ENCODE results near the gene APBB2.

APBB2 gene

GRCh38 chr4:41143311-41144039 is 70.9 kb downstream of the APBB2 start:
- Histone ChIP-seq H3K27ac (ENCODE audit: insufficient read depth, low read length, poor library complexity, severe bottlenecking) (no peak overlapping the region), H3K4me1 (ENCODE audit: control insufficient read depth, insufficient read depth, low read length, poor library complexity, severe bottlenecking) (no peaks in the 10 kb centered on the region), H3K9me3 (ENCODE audit: control insufficient read depth, low read length) (no peaks in the 10 kb centered on the region), H3K27me3 (replicated peaks; ENCODE audit: control insufficient read depth, insufficient read depth, low read length, poor library complexity, severe bottlenecking) (no peaks in the 10 kb centered on the region), H3K4me3 (ENCODE audit: insufficient read depth, low read depth, low read length, poor library complexity, severe bottlenecking) (no peak overlapping the region), H3K36me3 (ENCODE audit: control insufficient read depth, insufficient read depth, low read length) (no peaks in the 10 kb centered on the region)
- DNase-seq, result no peak

DNA sequence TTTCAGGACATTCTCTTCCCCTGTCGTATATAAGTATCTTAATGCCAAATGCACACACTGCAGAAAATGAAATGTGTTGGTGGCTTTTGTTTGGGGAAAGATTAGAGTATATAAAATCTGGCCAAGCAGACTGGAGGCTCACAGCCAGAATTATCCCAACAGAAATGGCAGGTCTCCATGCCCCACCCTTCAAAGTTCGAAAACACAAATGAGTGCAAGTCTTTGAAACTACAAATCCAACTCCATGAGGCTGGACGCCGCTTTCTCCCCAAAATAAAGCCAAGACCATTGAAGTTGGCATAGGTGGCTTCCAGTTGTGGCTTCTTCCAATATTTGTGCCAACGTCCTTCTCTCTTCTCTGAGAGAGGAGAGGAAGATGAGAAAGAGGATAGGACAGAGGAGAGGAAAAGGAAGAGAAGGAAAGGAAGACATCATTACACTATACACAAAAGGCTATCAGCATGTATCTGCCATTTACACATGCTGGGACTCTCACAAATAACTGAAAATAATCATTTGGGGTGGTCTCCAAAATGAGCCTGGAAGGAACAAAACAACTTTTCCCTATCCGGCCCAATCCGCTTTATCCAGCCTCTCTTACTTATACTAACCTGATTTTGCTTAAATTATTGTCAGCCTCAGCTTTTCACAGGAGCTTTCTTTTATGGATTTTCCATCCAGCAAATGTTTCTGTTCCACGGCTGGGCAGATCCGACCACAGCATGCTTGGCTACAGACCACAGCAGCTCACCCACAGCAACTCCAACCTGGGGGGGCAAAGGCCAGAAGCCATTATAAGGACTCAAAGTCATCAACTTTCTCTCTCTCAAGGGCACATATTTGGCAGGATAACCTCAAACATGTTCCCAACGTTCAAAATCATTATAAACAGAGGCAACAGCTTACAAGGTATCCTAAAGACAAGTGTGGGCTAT is 71.7 kb downstream of the APBB2 start:
- DNase-seq, result no peak
- no peaks in the 10 kb centered on the region for H3K27me3 ChIP-seq (replicated peaks; ENCODE audit: control insufficient read depth, insufficient read depth, low read length, poor library complexity, severe bottlenecking)
- H3K9me3 ChIP-seq (ENCODE audit: control insufficient read depth, low read length), result no peaks in the 10 kb centered on the region
- H3K36me3 ChIP-seq (ENCODE audit: control insufficient read depth, insufficient read depth, low read length), result no peaks in the 10 kb centered on the region
- no peaks in the 10 kb centered on the region for H3K4me1 ChIP-seq (ENCODE audit: control insufficient read depth, insufficient read depth, low read length, poor library complexity, severe bottlenecking)
- H3K4me3 ChIP-seq (ENCODE audit: insufficient read depth, low read depth, low read length, poor library complexity, severe bottlenecking), result no peak overlapping the region
- H3K27ac ChIP-seq (ENCODE audit: insufficient read depth, low read length, poor library complexity, severe bottlenecking), result no peak overlapping the region

GRCh38 chr4:41141900-41142299 is 72.4 kb downstream of the APBB2 start:
- H3K27me3 ChIP-seq (replicated peaks; ENCODE audit: control insufficient read depth, insufficient read depth, low read length, poor library complexity, severe bottlenecking), result no peaks in the 10 kb centered on the region
- no peaks in the 10 kb centered on the region for H3K9me3 ChIP-seq (ENCODE audit: control insufficient read depth, low read length)
- no peaks in the 10 kb centered on the region for H3K36me3 ChIP-seq (ENCODE audit: control insufficient read depth, insufficient read depth, low read length)
- H3K4me1 ChIP-seq (ENCODE audit: control insufficient read depth, insufficient read depth, low read length, poor library complexity, severe bottlenecking), result no peaks in the 10 kb centered on the region
- no peak for DNase-seq
- H3K4me3 ChIP-seq (ENCODE audit: insufficient read depth, low read depth, low read length, poor library complexity, severe bottlenecking), result no peak overlapping the region
- H3K27ac ChIP-seq (ENCODE audit: insufficient read depth, low read length, poor library complexity, severe bottlenecking), result no peak overlapping the region

DNA sequence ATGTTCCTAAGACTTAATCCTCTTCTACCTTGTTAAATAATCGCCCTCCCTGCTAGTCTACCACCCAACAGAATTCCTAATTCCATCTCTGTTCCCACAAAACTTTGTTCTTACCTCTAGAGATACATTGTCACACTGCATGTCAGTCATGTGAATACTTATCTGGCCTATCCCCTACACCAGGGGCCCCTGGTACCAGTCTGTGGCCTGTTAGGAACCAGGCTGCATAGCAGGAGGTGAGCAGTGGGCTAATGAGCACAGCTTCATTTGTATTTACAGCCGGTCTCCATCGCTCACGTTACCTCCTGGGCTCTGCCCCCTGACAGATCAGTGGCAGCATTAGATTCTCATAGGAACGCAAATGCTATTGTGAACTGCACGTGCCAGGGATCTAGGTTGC is 73.9 kb downstream of the APBB2 start:
- Histone ChIP-seq H3K4me3 (ENCODE audit: insufficient read depth, low read depth, low read length, poor library complexity, severe bottlenecking) (no peak overlapping the region), H3K27me3 (replicated peaks; ENCODE audit: control insufficient read depth, insufficient read depth, low read length, poor library complexity, severe bottlenecking) (no peaks in the 10 kb centered on the region), H3K4me1 (ENCODE audit: control insufficient read depth, insufficient read depth, low read length, poor library complexity, severe bottlenecking) (no peaks in the 10 kb centered on the region), H3K9me3 (ENCODE audit: control insufficient read depth, low read length) (no peaks in the 10 kb centered on the region), H3K27ac (ENCODE audit: insufficient read depth, low read length, poor library complexity, severe bottlenecking) (no peak overlapping the region), H3K36me3 (ENCODE audit: control insufficient read depth, insufficient read depth, low read length) (no peaks in the 10 kb centered on the region)
- DNase-seq, result no peak

DNA sequence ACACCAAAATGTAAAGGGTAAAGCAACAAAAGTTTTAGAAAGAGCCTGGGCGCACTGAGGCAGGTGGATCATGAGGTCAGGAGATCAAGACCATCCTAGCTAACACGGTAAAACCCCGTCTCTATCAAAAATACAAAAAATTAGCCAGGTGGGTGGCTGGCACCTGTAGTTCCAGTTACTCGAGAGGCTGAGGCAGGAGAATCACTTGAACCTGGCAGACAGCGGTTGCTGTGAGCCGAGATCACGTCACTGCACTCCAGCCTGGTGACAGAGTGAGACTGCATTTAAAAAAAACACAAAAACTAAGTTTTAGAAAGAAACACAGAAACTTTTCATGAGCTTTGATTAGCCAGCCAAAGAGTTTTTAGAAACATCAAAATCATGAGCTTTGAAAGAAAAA is 76.5 kb downstream of the APBB2 start:
- Histone ChIP-seq H3K36me3 (ENCODE audit: control insufficient read depth, insufficient read depth, low read length) (no peaks in the 10 kb centered on the region), H3K27ac (ENCODE audit: insufficient read depth, low read length, poor library complexity, severe bottlenecking) (no peak overlapping the region), H3K4me1 (ENCODE audit: control insufficient read depth, insufficient read depth, low read length, poor library complexity, severe bottlenecking) (no peaks in the 10 kb centered on the region), H3K27me3 (replicated peaks; ENCODE audit: control insufficient read depth, insufficient read depth, low read length, poor library complexity, severe bottlenecking) (no peaks in the 10 kb centered on the region), H3K4me3 (ENCODE audit: insufficient read depth, low read depth, low read length, poor library complexity, severe bottlenecking) (no peak overlapping the region), H3K9me3 (ENCODE audit: control insufficient read depth, low read length) (no peaks in the 10 kb centered on the region)
- no peak for DNase-seq

- H3K27ac ChIP-seq (ENCODE audit: insufficient read depth, low read length, poor library complexity, severe bottlenecking), result no peak overlapping the region
- H3K36me3 ChIP-seq (ENCODE audit: control insufficient read depth, insufficient read depth, low read length), result no peaks in the 10 kb centered on the region
- no peaks in the 10 kb centered on the region for H3K4me1 ChIP-seq (ENCODE audit: control insufficient read depth, insufficient read depth, low read length, poor library complexity, severe bottlenecking)
- H3K4me3 ChIP-seq (ENCODE audit: insufficient read depth, low read depth, low read length, poor library complexity, severe bottlenecking), result no peak overlapping the region
- DNase-seq, result no peak
- no peaks in the 10 kb centered on the region for H3K27me3 ChIP-seq (replicated peaks; ENCODE audit: control insufficient read depth, insufficient read depth, low read length, poor library complexity, severe bottlenecking)
- H3K9me3 ChIP-seq (ENCODE audit: control insufficient read depth, low read length), result no peaks in the 10 kb centered on the region
Measured at GRCh38 chr4:41136456-41136855, 77.9 kb downstream of the APBB2 start.

DNA sequence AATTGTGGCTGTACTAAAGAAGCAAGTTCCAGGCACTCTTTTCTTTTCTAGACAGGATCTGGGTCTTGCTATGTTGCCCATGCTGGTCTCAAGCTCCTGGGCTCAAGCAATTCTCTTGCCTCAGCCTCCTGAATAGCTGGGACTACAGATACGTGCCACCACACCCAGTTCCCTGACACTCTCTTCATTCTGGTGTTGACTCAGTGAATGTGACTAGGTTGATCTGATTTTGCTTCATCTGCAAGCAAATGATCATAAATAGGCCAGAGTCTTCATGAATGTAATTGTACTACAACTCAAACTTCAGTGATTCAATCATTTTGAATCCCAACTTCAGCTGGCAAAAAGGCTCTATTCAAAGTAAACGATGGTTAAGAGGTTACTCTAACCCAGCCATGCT is 78.5 kb downstream of the APBB2 start:
- H3K4me1 ChIP-seq (ENCODE audit: control insufficient read depth, insufficient read depth, low read length, poor library complexity, severe bottlenecking), result no peaks in the 10 kb centered on the region
- no peaks in the 10 kb centered on the region for H3K27me3 ChIP-seq (replicated peaks; ENCODE audit: control insufficient read depth, insufficient read depth, low read length, poor library complexity, severe bottlenecking)
- no peaks in the 10 kb centered on the region for H3K9me3 ChIP-seq (ENCODE audit: control insufficient read depth, low read length)

DNA sequence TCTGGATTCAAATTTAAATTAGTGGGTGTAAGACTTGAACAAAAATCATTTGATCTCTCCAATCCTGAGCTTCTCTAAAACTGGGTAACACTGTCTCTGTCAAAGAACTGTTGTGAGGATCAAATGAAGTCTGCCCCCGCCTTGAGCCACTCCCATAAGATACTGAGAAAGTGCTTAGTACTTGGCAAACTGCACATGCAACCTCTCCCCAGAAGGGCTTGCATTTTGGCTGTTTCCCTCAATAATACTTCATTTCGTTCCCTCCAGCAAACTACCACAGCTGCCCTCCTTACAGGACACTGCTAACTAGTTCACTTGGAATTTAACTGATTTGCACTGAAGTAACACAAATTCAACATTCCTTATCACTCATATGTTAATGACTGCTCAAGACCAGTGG is 79.8 kb downstream of the APBB2 start:
- no peak for DNase-seq
- no peaks in the 10 kb centered on the region for H3K4me1 ChIP-seq (ENCODE audit: control insufficient read depth, insufficient read depth, low read length, poor library complexity, severe bottlenecking)
- no peaks in the 10 kb centered on the region for H3K36me3 ChIP-seq (ENCODE audit: control insufficient read depth, insufficient read depth, low read length)
- H3K27me3 ChIP-seq (replicated peaks; ENCODE audit: control insufficient read depth, insufficient read depth, low read length, poor library complexity, severe bottlenecking), result no peaks in the 10 kb centered on the region
- H3K4me3 ChIP-seq (ENCODE audit: insufficient read depth, low read depth, low read length, poor library complexity, severe bottlenecking), result no peak overlapping the region
- H3K9me3 ChIP-seq (ENCODE audit: control insufficient read depth, low read length), result no peaks in the 10 kb centered on the region
- no peak overlapping the region for H3K27ac ChIP-seq (ENCODE audit: insufficient read depth, low read length, poor library complexity, severe bottlenecking)

More for the DNA sequence above, 78.5 kb downstream of the APBB2 start:
- Histone ChIP-seq H3K4me3 (ENCODE audit: insufficient read depth, low read depth, low read length, poor library complexity, severe bottlenecking) (no peak overlapping the region), H3K36me3 (ENCODE audit: control insufficient read depth, insufficient read depth, low read length) (no peaks in the 10 kb centered on the region), H3K27ac (ENCODE audit: insufficient read depth, low read length, poor library complexity, severe bottlenecking) (no peak overlapping the region)
- no peak for DNase-seq

- Histone ChIP-seq H3K36me3 (ENCODE audit: control insufficient read depth, insufficient read depth, low read length) (no peaks in the 10 kb centered on the region), H3K9me3 (ENCODE audit: control insufficient read depth, low read length) (no peaks in the 10 kb centered on the region), H3K27ac (ENCODE audit: insufficient read depth, low read length, poor library complexity, severe bottlenecking) (no peak overlapping the region), H3K4me1 (ENCODE audit: control insufficient read depth, insufficient read depth, low read length, poor library complexity, severe bottlenecking) (no peaks in the 10 kb centered on the region), H3K27me3 (replicated peaks; ENCODE audit: control insufficient read depth, insufficient read depth, low read length, poor library complexity, severe bottlenecking) (no peaks in the 10 kb centered on the region), H3K4me3 (ENCODE audit: insufficient read depth, low read depth, low read length, poor library complexity, severe bottlenecking) (no peak overlapping the region)
- no peak for DNase-seq
Measured at GRCh38 chr4:41133454-41134018, 80.8 kb downstream of the APBB2 start.
